Measurements from ENCODE around the gene EPSTI1. TPM values are rescaled to one million over a fixed set of nuclear protein-coding genes. Genes with fewer than 3 reads are reported as not detected.

EPSTI1 gene
- total RNA-seq, 1 experiment from 2014 or later = 1.9 TPM

DNA sequence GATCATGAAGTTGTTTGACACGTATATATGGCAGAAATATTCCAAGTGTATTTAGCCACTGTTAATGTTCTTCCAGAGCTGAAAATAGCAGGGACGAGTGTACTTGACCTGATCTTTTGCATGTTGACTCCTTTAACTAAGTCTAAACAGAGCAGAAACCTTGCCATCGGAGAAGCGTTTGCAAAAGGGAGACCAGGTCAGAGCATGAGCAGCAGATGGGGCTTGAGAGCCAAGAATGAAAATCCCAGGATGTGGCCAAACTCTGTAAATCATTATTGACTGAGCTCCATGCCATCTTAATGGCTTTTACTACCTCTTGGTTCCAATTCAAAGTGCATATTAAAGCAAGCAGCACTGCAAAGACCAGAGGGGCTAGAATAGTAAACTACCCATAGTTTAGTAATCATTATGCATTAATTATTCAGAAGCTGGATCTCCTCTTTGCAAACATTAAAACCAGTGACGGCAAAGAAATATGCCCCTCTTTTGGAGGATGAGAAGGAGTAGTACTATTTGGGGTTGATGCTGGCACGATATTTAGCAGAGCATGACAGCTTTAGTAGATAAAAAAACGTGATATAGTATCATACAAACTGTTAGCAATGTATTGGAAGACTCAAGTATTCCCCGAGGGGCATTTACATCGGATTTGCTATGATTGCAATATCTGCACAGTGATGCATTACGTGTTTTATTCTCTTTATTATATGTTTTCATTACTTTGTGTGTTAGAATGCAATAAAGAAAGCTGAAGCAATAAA, 154.9 kb downstream of the EPSTI1 start:
- H3K4me2 ChIP-seq (ENCODE audit: low read length) = no peak overlapping the region
- ChIA-PET POLR2A (ENCODE audit: unreplicated experiment) (no interaction called here), CTCF (interaction anchor here (0.5 kb wide), 1 partner anchor 922 kb away, joined by 3 read pairs; no protein-coding TSS in a partner anchor)
- no peaks in the 10 kb centered on the region for H3K27me3 ChIP-seq (ENCODE audit: low read length)
- intact Hi-C loops (cut with micrococcal nuclease) = loop anchor here (5.0 to 10.0 kb wide), 3 partner anchors 128 to 1035 kb away; no protein-coding TSS in a partner anchor
- no peaks in the 10 kb centered on the region for H3K9me2 ChIP-seq (replicated peaks; ENCODE audit: low read length)
- TF ChIP-seq, protein P1, sequence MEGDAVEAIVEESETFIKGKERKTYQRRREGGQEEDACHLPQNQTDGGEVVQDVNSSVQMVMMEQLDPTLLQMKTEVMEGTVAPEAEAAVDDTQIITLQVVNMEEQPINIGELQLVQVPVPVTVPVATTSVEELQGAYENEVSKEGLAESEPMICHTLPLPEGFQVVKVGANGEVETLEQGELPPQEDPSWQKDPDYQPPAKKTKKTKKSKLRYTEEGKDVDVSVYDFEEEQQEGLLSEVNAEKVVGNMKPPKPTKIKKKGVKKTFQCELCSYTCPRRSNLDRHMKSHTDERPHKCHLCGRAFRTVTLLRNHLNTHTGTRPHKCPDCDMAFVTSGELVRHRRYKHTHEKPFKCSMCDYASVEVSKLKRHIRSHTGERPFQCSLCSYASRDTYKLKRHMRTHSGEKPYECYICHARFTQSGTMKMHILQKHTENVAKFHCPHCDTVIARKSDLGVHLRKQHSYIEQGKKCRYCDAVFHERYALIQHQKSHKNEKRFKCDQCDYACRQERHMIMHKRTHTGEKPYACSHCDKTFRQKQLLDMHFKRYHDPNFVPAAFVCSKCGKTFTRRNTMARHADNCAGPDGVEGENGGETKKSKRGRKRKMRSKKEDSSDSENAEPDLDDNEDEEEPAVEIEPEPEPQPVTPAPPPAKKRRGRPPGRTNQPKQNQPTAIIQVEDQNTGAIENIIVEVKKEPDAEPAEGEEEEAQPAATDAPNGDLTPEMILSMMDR (conservative IDR thresholded peaks at IDR 0.05; ENCODE audit: low read depth, low read length) = peak; percentile 57
- TF ChIP-seq EZH2 (IDR thresholded peaks at IDR 0.05; ENCODE audit: low read length, unreplicated experiment) (no peak), EZH2phosphoT487 (IDR thresholded peaks at IDR 0.05; ENCODE audit: borderline replicate concordance, low read length) (no peak)
- H3F3A ChIP-seq (ENCODE audit: low read length, unreplicated experiment) = no peaks in the 10 kb centered on the region
- peaks cover 13% of the 10 kb centered on the region for H3K4me1 ChIP-seq (ENCODE audit: insufficient read depth, low read length)
- ATAC-seq = peak; percentile 58
- no peak overlapping the region for H3K27ac ChIP-seq (ENCODE audit: low read length)
- no peak overlapping the region for H3K9ac ChIP-seq (ENCODE audit: low read length)
- H3K79me2 ChIP-seq (ENCODE audit: low read length) = no peaks in the 10 kb centered on the region
- no peaks in the 10 kb centered on the region for H3K36me3 ChIP-seq (ENCODE audit: low read depth, low read length)
- DNase-seq = peak; percentile 46
- BruUV-seq (replicated peaks) = no TSS peak
- H2AFZ ChIP-seq (ENCODE audit: low read length) = no peak overlapping the region
- H4K20me1 ChIP-seq (ENCODE audit: low read length) = no peaks in the 10 kb centered on the region
- H3K9me3 ChIP-seq (ENCODE audit: low read length) = no peaks in the 10 kb centered on the region
- no peak overlapping the region for H3K4me3 ChIP-seq (ENCODE audit: low read length)

Other genes starting within 250 kb of the EPSTI1 start
- not detected in 2 replicates for gene FAM216B, start 210.7 kb downstream of the EPSTI1 start, total RNA-seq (2014; rRNA removed)
- gene DNAJC15, start 31.3 kb upstream of the EPSTI1 start, total RNA-seq (2014; rRNA removed) = 1.9 and 12.5 TPM in 2 replicates

Data from PC-3 (cell line).